Natural killer cell (primary cell): ENCODE data around the gene EXOC3L2. TPM values are rescaled to one million over a fixed set of nuclear protein-coding genes. Genes with fewer than 3 reads are reported as not detected.

ENCODE experiments used
- ATAC-seq, 3 donors: fragments of 150-1000 bp in 2 of 3; fragments of 200-7000 bp in 1 of 3; cut with Tn5 transposase; 1 replicate in 1 of 3; 2 replicates in 2 of 3; pipeline ENCODE4 v1.10.0; 2021; ENCODE audit warnings: mild to moderate bottlenecking in 2 of 3, moderate library complexity in 2 of 3
- DNase-seq, 2 donors: peaks; one replicate each; pipeline versions ENCODE4 v3.0.0 to v3.0.0-alpha.2; 2013 to 2021; ENCODE audit warnings: mixed read lengths in 1 of 2
- H3K27ac ChIP-seq: one replicate; pipeline ENCODE4 v1.5.1; 2013; ENCODE audit warnings: mild to moderate bottlenecking, low read length
- H3K27me3 ChIP-seq: one replicate; pipeline ENCODE4 v1.6.1; 2013; ENCODE audit warnings: low read length; ENCODE audit not compliant: control insufficient read depth, insufficient read depth
- H3K36me3 ChIP-seq: one replicate; pipeline ENCODE4 v1.6.1; 2013; ENCODE audit warnings: low read length; ENCODE audit not compliant: control insufficient read depth, insufficient read depth
- H3K4me1 ChIP-seq: one replicate; pipeline ENCODE4 v1.6.1; 2013; ENCODE audit warnings: low read length; ENCODE audit not compliant: control insufficient read depth, insufficient read depth
- H3K4me3 ChIP-seq: one replicate; pipeline ENCODE4 v1.5.1; 2013; ENCODE audit warnings: low read length
- H3K9me3 ChIP-seq: one replicate; pipeline ENCODE4 v1.6.1; 2013; ENCODE audit warnings: low read length; ENCODE audit not compliant: control insufficient read depth, insufficient read depth
- H3K27ac Mint-ChIP-seq, 2 donors: one replicate each; pipeline ENCODE4 v1.8.0; 2022; ENCODE audit warnings: mild to moderate bottlenecking in 2 of 2, mixed read lengths in 2 of 2, moderate library complexity in 1 of 2
- H3K27me3 Mint-ChIP-seq, 2 donors: one replicate each; pipeline ENCODE4 v1.8.0; 2022; ENCODE audit warnings: low read depth in 2 of 2, mixed read lengths in 2 of 2
- H3K36me3 Mint-ChIP-seq: one replicate; pipeline ENCODE4 v1.8.0; 2022; ENCODE audit warnings: mixed read lengths
- H3K4me1 Mint-ChIP-seq, 2 donors: one replicate each; pipeline ENCODE4 v1.8.0; 2022; ENCODE audit warnings: mixed read lengths in 2 of 2
- H3K4me3 Mint-ChIP-seq: one replicate; pipeline ENCODE4 v1.8.0; 2022; ENCODE audit warnings: mild to moderate bottlenecking, moderate library complexity, mixed read lengths
- H3K9me3 Mint-ChIP-seq, 2 donors: one replicate each; pipeline ENCODE4 v1.8.0; 2022; ENCODE audit warnings: mixed read lengths in 2 of 2
- WGBS: methylation state at CpG from one replicate; pipeline ENCODE4 v1.1.7; 2013; ENCODE audit warnings: missing lambda C conversion rate; ENCODE audit not compliant: insufficient coverage; 5-methylcytosine and 5-hydroxymethylcytosine counted together
- intact Hi-C: fragments of 100-400 bp; cut with micrococcal nuclease; formaldehyde crosslinking; loops from one replicate; pipeline ENCODE4 v1.14.2; 2022
- total RNA-seq, 4 donors: library from RNA; stranded (reverse); fragments of 120-200 nt in 1 of 4; gene quantifications; one replicate each; pipeline versions ENCODE4 v1.2.3 to v1.2.4, GENCODE V29; 2013 to 2022
- TF ChIP-seq, protein P1 (sequence below): fragments of 200-600 bp; IDR thresholded peaks from one replicate; pipeline ENCODE4 v1.8.0; 2022; ENCODE audit warnings: antibody characterized with exemption

The EXOC3L2 gene
- total RNA-seq, 3 donors from 2014 or later (not counting 1 experiment from before 2014, with no cell fraction given): 0.16 to 0.23 TPM; not detected in 1

DNA sequence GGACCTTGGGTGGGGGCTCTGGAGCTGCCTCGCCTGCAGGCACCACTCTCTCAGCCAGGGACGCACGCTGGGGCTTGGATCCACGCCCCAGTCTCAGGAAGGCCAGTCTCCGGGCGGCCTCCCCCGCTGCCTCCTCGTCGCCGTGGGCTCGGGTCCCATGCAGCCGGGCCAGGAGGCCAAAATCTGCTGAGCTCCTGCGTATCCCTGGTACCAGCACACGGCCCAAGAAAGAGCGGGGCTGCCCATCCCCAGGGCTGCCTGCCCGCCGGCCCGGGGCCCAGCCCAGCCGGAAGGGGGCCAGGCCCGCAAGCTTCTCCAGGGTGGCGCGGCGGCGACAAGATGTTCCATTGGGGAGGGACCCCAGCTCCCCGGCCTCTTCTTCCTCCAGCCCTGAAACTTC lies 6.7 kb downstream of the EXOC3L2 start:
- no peaks in the 10 kb centered on the region for H3K9me3 Mint-ChIP-seq
- H3K9me3 ChIP-seq: no peaks in the 10 kb centered on the region
- no peak overlapping the region for H3K27ac Mint-ChIP-seq
- H3K36me3 ChIP-seq: no peaks in the 10 kb centered on the region
- intact Hi-C loops: no loop called here
- TF ChIP-seq, protein P1, sequence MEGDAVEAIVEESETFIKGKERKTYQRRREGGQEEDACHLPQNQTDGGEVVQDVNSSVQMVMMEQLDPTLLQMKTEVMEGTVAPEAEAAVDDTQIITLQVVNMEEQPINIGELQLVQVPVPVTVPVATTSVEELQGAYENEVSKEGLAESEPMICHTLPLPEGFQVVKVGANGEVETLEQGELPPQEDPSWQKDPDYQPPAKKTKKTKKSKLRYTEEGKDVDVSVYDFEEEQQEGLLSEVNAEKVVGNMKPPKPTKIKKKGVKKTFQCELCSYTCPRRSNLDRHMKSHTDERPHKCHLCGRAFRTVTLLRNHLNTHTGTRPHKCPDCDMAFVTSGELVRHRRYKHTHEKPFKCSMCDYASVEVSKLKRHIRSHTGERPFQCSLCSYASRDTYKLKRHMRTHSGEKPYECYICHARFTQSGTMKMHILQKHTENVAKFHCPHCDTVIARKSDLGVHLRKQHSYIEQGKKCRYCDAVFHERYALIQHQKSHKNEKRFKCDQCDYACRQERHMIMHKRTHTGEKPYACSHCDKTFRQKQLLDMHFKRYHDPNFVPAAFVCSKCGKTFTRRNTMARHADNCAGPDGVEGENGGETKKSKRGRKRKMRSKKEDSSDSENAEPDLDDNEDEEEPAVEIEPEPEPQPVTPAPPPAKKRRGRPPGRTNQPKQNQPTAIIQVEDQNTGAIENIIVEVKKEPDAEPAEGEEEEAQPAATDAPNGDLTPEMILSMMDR: no peak
- no peaks in the 10 kb centered on the region for H3K27me3 ChIP-seq
- 95% methylated on average over 25 of the region's 25 CpGs for WGBS
- no peak overlapping the region for H3K27ac ChIP-seq
- DNase-seq (no peak), ATAC-seq (no peak)
- H3K27me3 Mint-ChIP-seq: peaks cover 0 to 4% of the 10 kb centered on the region in 2 donors
- H3K4me3 ChIP-seq: no peak overlapping the region
- peaks cover 6 to 27% of the 10 kb centered on the region in 2 donors for H3K4me1 Mint-ChIP-seq
- H3K4me1 ChIP-seq: peaks cover 15% of the 10 kb centered on the region
- H3K4me3 Mint-ChIP-seq: no peak overlapping the region
- H3K36me3 Mint-ChIP-seq: no peaks in the 10 kb centered on the region

DNA sequence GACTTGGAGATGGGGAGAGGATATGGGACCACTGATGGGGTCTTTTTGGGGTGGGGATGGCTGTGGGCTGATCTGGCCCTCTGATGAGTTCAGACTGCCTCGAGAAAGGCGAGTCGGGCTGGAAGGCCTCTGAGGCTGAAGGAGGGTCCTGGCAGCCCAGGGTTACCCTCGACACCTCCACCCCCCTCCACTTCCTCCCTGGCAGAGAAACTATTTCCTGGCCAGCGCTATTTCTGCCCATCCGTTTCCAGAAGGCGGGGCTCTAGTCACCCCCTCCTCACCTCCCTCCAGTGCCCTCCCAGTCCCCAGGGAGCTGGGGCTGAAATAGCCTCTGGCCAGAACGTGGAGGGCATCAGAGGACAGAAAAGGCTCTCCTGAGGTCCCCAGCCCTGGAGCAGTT lies 9.7 kb downstream of the EXOC3L2 start:
- peak in 2 of 3 donors; percentile 52 to 70 for ATAC-seq
- DNase-seq: no peak
- peaks cover 0 to 7% of the 10 kb centered on the region in 2 donors for H3K27me3 Mint-ChIP-seq
- Histone ChIP-seq H3K36me3 (no peaks in the 10 kb centered on the region), H3K27ac (no peak overlapping the region), H3K9me3 (no peaks in the 10 kb centered on the region), H3K4me1 (peaks cover 15% of the 10 kb centered on the region), H3K4me3 (no peak overlapping the region), H3K27me3 (no peaks in the 10 kb centered on the region)
- TF ChIP-seq, protein P1: no peak
- H3K36me3 Mint-ChIP-seq: no peaks in the 10 kb centered on the region
- no peaks in the 10 kb centered on the region for H3K9me3 Mint-ChIP-seq
- WGBS: 3% methylated on average over 8 of the region's 8 CpGs
- peaks cover 6 to 29% of the 10 kb centered on the region in 2 donors for H3K4me1 Mint-ChIP-seq
- H3K27ac Mint-ChIP-seq: peak overlapping the region; percentile 37 to 84
- peak overlapping the region; percentile 69 for H3K4me3 Mint-ChIP-seq
- intact Hi-C loops: no loop called here

DNA sequence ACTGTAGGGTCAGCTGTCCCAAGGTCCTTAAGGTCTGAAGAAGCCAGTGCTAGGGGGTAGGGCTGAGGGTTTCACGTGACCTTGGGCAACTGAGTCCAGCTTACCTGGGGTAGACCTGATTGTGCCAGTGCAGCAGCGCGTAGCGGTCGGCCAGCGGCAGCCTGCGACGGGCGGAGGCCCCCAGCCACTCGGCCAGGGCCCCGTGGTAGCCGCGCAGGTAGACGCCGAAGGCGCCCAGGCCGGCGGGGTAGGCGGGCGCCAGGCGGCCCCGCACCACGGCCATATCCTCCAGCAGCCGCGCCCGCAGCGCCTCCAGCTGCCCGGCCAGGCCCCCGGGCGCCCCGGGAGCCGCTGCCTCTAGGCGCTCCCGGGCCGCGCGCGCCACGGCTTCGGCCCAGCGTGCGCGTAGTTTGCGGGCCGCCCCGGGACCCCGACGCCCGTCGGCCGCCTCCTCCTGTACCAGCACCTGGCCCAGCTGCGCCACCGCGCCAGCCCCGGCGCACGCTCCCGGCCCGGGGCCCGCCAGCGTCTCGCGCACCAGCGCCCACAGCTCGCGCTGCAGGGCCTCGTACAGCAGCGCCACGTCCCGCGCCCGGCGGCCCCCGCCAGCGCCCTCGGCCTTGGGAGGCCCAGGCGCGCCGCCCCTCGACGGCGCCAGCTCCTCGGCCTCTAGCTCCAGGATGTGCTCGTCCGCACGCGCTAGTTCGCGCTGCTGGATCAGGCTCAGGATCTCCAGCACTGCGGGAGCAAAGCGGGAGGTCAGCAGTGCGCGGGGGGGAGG lies 10.9 kb downstream of the EXOC3L2 start:
- intact Hi-C loops: no loop called here
- DNase-seq: no peak
- WGBS: 62% methylated on average over 93 of the region's 93 CpGs
- H3K4me1 Mint-ChIP-seq: peaks cover 6 to 29% of the 10 kb centered on the region in 2 donors
- H3K4me3 ChIP-seq: no peak overlapping the region
- TF ChIP-seq, protein P1: no peak
- peaks cover 0 to 7% of the 10 kb centered on the region in 2 donors for H3K27me3 Mint-ChIP-seq
- H3K4me1 ChIP-seq: peaks cover 15% of the 10 kb centered on the region
- peak overlapping the region in 1 of 2 donors; percentile 84 for H3K27ac Mint-ChIP-seq
- no peaks in the 10 kb centered on the region for H3K36me3 ChIP-seq
- no peaks in the 10 kb centered on the region for H3K9me3 ChIP-seq
- H3K4me3 Mint-ChIP-seq: peak overlapping the region; percentile 69
- H3K27ac ChIP-seq: no peak overlapping the region
- H3K36me3 Mint-ChIP-seq: no peaks in the 10 kb centered on the region
- H3K9me3 Mint-ChIP-seq: no peaks in the 10 kb centered on the region
- H3K27me3 ChIP-seq: no peaks in the 10 kb centered on the region
- peak in 1 of 3 donors; percentile 35 for ATAC-seq
